Measurements from ENCODE around the gene TSPAN5.

The TSPAN5 gene

GRCh38 chr4:98673288-98673644 is 14.9 kb upstream of the TSPAN5 start:
- DNase-seq (ENCODE audit: low read depth in 3 of 3) = no peak

GRCh38 chr4:98672583-98673287 is 14.3 kb upstream of the TSPAN5 start:
- no peak for DNase-seq (ENCODE audit: low read depth in 3 of 3)

- DNase-seq (ENCODE audit: low read depth in 3 of 3) = no peak
Measured at GRCh38 chr4:98671131-98671530, 12.7 kb upstream of the TSPAN5 start.

GRCh38 chr4:98670186-98670585 is 11.8 kb upstream of the TSPAN5 start:
- DNase-seq (ENCODE audit: low read depth in 3 of 3) = no peak

- DNase-seq (ENCODE audit: low read depth in 3 of 3) = no peak
Measured at GRCh38 chr4:98669577-98669976, 11.2 kb upstream of the TSPAN5 start.

- no peak for DNase-seq (ENCODE audit: low read depth in 3 of 3)
Measured at GRCh38 chr4:98664959-98665358, 6.5 kb upstream of the TSPAN5 start.

- peak; percentile 35 to 61 (median 43) for DNase-seq (ENCODE audit: low read depth in 3 of 3)
Measured at GRCh38 chr4:98663226-98664006, 5.0 kb upstream of the TSPAN5 start.

- peak in 2 of 3 experiments; percentile 26 to 38 for DNase-seq (ENCODE audit: low read depth in 3 of 3)
Measured at GRCh38 chr4:98662626-98663225, 4.3 kb upstream of the TSPAN5 start.

- DNase-seq (ENCODE audit: low read depth in 3 of 3) = no peak
Measured at GRCh38 chr4:98662055-98662453, 3.6 kb upstream of the TSPAN5 start.

GRCh38 chr4:98661371-98662054 is 3.1 kb upstream of the TSPAN5 start:
- DNase-seq (ENCODE audit: low read depth in 3 of 3) = no peak

GRCh38 chr4:98659741-98660462 is 1.5 kb upstream of the TSPAN5 start:
- DNase-seq (ENCODE audit: low read depth in 3 of 3) = no peak

GRCh38 chr4:98659106-98659592 is 738 bp upstream of the TSPAN5 start:
- no peak for DNase-seq (ENCODE audit: low read depth in 3 of 3)

GRCh38 chr4:98657531-98658286 is 702 bp downstream of the TSPAN5 start:
- DNase-seq (ENCODE audit: low read depth in 3 of 3) = peak in 1 of 3 experiments; percentile 29

GRCh38 chr4:98656886-98657285 is 1.5 kb downstream of the TSPAN5 start:
- DNase-seq (ENCODE audit: low read depth in 3 of 3) = no peak

GRCh38 chr4:98656443-98656842 is 2.0 kb downstream of the TSPAN5 start:
- DNase-seq (ENCODE audit: low read depth in 3 of 3) = no peak

GRCh38 chr4:98653890-98654867 is 4.2 kb downstream of the TSPAN5 start:
- DNase-seq (ENCODE audit: low read depth in 3 of 3) = no peak

- no peak for DNase-seq (ENCODE audit: low read depth in 3 of 3)
Measured at GRCh38 chr4:98652996-98653395, 5.4 kb downstream of the TSPAN5 start.

GRCh38 chr4:98648602-98649001 is 9.8 kb downstream of the TSPAN5 start:
- no peak for DNase-seq (ENCODE audit: low read depth in 3 of 3)

- DNase-seq (ENCODE audit: low read depth in 3 of 3) = no peak
Measured at GRCh38 chr4:98646422-98646821, 12.0 kb downstream of the TSPAN5 start.

- DNase-seq (ENCODE audit: low read depth in 3 of 3) = no peak
Measured at GRCh38 chr4:98645527-98645926, 12.9 kb downstream of the TSPAN5 start.
